ENCODE measurements around the gene CCDC51. TPM values are rescaled to one million over a fixed set of nuclear protein-coding genes. Genes with fewer than 3 reads are reported as not detected.

Gene CCDC51
- total and polyA plus RNA-seq, 2 of the 13 experiments (the other 11 are each of a cell fraction or from before 2014, with no cell fraction given), result 18.1 to 29.4 TPM

DNA sequence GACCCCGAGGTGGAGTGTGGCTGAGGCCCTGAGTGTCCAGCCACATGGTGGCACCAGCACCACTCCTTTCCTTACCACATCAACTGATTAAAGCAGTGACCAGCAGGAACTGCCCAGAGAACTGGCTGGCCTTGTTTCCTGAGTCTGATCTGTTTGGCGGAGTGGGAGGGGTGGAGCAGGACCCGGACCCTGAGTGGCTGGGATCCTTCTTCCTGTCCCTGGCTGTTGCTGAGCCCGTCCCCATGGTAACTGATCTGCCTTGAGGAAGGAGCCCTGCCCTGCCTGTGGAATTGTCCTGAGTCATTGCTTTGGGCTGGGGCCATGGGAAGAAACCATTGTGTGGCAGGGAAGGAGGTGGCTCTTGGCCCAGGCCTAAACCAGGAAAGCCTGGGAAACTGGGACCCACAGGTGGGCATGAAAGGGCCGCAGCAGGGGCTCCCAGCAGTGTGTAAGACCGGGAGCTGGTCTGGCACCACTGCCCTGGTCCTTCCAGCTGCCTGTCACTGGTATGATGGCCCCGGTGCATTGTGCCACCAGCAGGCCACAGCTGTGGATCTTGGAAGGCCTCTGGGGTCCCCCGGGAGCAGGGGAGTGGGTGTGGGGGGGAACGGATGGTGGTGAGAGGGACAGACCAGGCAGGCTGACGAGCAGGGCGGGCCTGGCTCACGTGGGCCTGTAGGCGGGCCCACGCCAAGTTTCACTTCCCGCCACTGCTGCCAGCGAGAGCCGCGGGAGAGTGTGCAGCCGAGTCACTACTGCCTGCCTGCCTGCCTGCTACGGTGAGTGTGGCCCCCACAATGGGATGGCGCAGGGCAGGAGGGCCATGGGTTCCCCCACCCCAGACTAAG is 25.8 kb upstream of the CCDC51 start (continued):
- TF ChIP-seq, protein P1, sequence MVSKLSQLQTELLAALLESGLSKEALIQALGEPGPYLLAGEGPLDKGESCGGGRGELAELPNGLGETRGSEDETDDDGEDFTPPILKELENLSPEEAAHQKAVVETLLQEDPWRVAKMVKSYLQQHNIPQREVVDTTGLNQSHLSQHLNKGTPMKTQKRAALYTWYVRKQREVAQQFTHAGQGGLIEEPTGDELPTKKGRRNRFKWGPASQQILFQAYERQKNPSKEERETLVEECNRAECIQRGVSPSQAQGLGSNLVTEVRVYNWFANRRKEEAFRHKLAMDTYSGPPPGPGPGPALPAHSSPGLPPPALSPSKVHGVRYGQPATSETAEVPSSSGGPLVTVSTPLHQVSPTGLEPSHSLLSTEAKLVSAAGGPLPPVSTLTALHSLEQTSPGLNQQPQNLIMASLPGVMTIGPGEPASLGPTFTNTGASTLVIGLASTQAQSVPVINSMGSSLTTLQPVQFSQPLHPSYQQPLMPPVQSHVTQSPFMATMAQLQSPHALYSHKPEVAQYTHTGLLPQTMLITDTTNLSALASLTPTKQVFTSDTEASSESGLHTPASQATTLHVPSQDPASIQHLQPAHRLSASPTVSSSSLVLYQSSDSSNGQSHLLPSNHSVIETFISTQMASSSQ (IDR thresholded peaks at IDR 0.05; ENCODE audit: low read depth), result no peak
- TF ChIP-seq, protein P1 (CRISPR knock-in tag; IDR thresholded peaks at IDR 0.05; ENCODE audit: borderline replicate concordance), result no peak
- TF ChIP-seq KLF12 (CRISPR knock-in tag; IDR thresholded peaks at IDR 0.05; ENCODE audit: borderline replicate concordance) (no peak), MED1 (CRISPR knock-in tag; IDR thresholded peaks at IDR 0.05) (peak; percentile 60), SCMH1 (CRISPR knock-in tag; IDR thresholded peaks at IDR 0.05; ENCODE audit: borderline replicate concordance) (no peak), SSRP1 (CRISPR knock-in tag; IDR thresholded peaks at IDR 0.05) (no peak), DPF2 (CRISPR knock-in tag; IDR thresholded peaks at IDR 0.05; ENCODE audit: borderline replicate concordance, low read depth) (no peak), MZF1 (CRISPR knock-in tag; IDR thresholded peaks at IDR 0.05; ENCODE audit: borderline replicate concordance) (no peak), RNF2 (conservative IDR thresholded peaks at IDR 0.05; ENCODE audit: low read depth) (no peak), ARHGAP35 (CRISPR knock-in tag; IDR thresholded peaks at IDR 0.05; ENCODE audit: borderline replicate concordance) (no peak)
- TF ChIP-seq, protein P2, sequence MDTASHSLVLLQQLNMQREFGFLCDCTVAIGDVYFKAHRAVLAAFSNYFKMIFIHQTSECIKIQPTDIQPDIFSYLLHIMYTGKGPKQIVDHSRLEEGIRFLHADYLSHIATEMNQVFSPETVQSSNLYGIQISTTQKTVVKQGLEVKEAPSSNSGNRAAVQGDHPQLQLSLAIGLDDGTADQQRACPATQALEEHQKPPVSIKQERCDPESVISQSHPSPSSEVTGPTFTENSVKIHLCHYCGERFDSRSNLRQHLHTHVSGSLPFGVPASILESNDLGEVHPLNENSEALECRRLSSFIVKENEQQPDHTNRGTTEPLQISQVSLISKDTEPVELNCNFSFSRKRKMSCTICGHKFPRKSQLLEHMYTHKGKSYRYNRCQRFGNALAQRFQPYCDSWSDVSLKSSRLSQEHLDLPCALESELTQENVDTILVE (CRISPR knock-in tag; IDR thresholded peaks at IDR 0.05), result peak; percentile 22; the same call in 1 of the 2 replicates
- TF ChIP-seq, protein P3, sequence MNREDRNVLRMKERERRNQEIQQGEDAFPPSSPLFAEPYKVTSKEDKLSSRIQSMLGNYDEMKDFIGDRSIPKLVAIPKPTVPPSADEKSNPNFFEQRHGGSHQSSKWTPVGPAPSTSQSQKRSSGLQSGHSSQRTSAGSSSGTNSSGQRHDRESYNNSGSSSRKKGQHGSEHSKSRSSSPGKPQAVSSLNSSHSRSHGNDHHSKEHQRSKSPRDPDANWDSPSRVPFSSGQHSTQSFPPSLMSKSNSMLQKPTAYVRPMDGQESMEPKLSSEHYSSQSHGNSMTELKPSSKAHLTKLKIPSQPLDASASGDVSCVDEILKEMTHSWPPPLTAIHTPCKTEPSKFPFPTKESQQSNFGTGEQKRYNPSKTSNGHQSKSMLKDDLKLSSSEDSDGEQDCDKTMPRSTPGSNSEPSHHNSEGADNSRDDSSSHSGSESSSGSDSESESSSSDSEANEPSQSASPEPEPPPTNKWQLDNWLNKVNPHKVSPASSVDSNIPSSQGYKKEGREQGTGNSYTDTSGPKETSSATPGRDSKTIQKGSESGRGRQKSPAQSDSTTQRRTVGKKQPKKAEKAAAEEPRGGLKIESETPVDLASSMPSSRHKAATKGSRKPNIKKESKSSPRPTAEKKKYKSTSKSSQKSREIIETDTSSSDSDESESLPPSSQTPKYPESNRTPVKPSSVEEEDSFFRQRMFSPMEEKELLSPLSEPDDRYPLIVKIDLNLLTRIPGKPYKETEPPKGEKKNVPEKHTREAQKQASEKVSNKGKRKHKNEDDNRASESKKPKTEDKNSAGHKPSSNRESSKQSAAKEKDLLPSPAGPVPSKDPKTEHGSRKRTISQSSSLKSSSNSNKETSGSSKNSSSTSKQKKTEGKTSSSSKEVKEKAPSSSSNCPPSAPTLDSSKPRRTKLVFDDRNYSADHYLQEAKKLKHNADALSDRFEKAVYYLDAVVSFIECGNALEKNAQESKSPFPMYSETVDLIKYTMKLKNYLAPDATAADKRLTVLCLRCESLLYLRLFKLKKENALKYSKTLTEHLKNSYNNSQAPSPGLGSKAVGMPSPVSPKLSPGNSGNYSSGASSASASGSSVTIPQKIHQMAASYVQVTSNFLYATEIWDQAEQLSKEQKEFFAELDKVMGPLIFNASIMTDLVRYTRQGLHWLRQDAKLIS (CRISPR knock-in tag; IDR thresholded peaks at IDR 0.05), result no peak
- TF ChIP-seq, protein P4, sequence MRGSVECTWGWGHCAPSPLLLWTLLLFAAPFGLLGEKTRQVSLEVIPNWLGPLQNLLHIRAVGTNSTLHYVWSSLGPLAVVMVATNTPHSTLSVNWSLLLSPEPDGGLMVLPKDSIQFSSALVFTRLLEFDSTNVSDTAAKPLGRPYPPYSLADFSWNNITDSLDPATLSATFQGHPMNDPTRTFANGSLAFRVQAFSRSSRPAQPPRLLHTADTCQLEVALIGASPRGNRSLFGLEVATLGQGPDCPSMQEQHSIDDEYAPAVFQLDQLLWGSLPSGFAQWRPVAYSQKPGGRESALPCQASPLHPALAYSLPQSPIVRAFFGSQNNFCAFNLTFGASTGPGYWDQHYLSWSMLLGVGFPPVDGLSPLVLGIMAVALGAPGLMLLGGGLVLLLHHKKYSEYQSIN (CRISPR knock-in tag; IDR thresholded peaks at IDR 0.05; ENCODE audit: borderline replicate concordance), result no peak

All from HepG2 (cell line).